Calu3 (cell line): ENCODE results near the gene MALRD1. TPM values are rescaled to one million over a fixed set of nuclear protein-coding genes. Genes with fewer than 3 reads are reported as not detected.

Experiments
- BruUV-seq: library from RNA; stranded (reverse); fragments of 400-500 nt; replicated peaks from 2 replicates; lab custom pipeline; 2021; lab: Mats Ljungman, UMichigan
- CTCF ChIA-PET: fragments of 300-600 bp; sonication (Branson Sonifier 250); formaldehyde crosslinking; loops from one replicate; lab custom pipeline; 2022; ENCODE audit warnings: antibody characterized with exemption; lab: Charles Lee
- DNase-seq: peaks from one replicate; pipeline ENCODE4 v3.0.0; 2022
- H3K27ac Mint-ChIP-seq: one replicate; pipeline ENCODE4 v1.8.0; 2022; ENCODE audit warnings: mixed read lengths; ENCODE audit not compliant: unreplicated experiment
- H3K27me3 Mint-ChIP-seq: one replicate; pipeline ENCODE4 v1.8.0; 2022; ENCODE audit warnings: mixed read lengths; ENCODE audit not compliant: unreplicated experiment
- H3K36me3 Mint-ChIP-seq: one replicate; pipeline ENCODE4 v1.8.0; 2022; ENCODE audit warnings: mild to moderate bottlenecking, moderate library complexity, mixed read lengths; ENCODE audit not compliant: insufficient read depth, unreplicated experiment
- H3K4me1 Mint-ChIP-seq: one replicate; pipeline ENCODE4 v1.8.0; 2022; ENCODE audit warnings: mild to moderate bottlenecking, low read depth, mixed read lengths; ENCODE audit not compliant: unreplicated experiment
- H3K4me3 Mint-ChIP-seq: one replicate; pipeline ENCODE4 v1.8.0; 2022; ENCODE audit warnings: mild to moderate bottlenecking, low read depth, moderate library complexity, mixed read lengths; ENCODE audit not compliant: unreplicated experiment
- H3K9me3 Mint-ChIP-seq: one replicate; pipeline ENCODE4 v1.8.0; 2022; ENCODE audit warnings: low read depth, mixed read lengths; ENCODE audit not compliant: unreplicated experiment
- intact Hi-C: fragments of 100-400 bp; cut with micrococcal nuclease; formaldehyde crosslinking; loops from one replicate; pipeline ENCODE4 v1.10.0; 2022; ENCODE audit not compliant: unreplicated experiment
- total RNA-seq: library from RNA; stranded (reverse); gene quantifications from 2 replicates; pipeline ENCODE4 v1.2.3, GENCODE V29; 2022
- TF ChIP-seq, protein P1 (sequence below): fragments of 200-600 bp; IDR thresholded peaks from one replicate; pipeline ENCODE4 v1.8.0; 2022; ENCODE audit warnings: antibody characterized with exemption; ENCODE audit not compliant: unreplicated experiment

The MALRD1 gene
- total RNA-seq, 1 experiment from 2014 or later = not detected

DNA sequence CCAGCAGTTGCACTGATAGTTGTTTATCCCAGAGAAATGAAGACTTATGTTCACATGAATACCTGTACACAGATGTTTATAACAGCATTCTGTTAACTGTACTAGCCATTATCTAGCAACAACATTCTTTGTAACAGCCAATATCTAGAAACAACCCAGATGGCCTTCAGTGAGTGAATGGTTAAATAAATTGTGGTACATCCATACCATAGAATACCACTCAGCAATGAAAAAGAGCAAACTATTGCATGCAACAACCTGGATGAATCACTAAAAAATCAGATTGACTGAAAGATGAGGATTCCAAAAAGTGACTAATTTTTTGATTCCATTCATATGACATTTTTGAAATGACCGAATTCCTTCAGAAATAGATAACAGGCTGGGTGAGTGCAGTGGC lies 360.3 kb downstream of the MALRD1 start:
- H3K4me3 Mint-ChIP-seq = no peak overlapping the region
- H3K27me3 Mint-ChIP-seq = no peaks in the 10 kb centered on the region
- no peaks in the 10 kb centered on the region for H3K36me3 Mint-ChIP-seq
- no TSS peak for BruUV-seq
- DNase-seq = no peak
- intact Hi-C loops = no loop called here
- no peak overlapping the region for H3K27ac Mint-ChIP-seq
- no peaks in the 10 kb centered on the region for H3K4me1 Mint-ChIP-seq
- TF ChIP-seq, protein P1, sequence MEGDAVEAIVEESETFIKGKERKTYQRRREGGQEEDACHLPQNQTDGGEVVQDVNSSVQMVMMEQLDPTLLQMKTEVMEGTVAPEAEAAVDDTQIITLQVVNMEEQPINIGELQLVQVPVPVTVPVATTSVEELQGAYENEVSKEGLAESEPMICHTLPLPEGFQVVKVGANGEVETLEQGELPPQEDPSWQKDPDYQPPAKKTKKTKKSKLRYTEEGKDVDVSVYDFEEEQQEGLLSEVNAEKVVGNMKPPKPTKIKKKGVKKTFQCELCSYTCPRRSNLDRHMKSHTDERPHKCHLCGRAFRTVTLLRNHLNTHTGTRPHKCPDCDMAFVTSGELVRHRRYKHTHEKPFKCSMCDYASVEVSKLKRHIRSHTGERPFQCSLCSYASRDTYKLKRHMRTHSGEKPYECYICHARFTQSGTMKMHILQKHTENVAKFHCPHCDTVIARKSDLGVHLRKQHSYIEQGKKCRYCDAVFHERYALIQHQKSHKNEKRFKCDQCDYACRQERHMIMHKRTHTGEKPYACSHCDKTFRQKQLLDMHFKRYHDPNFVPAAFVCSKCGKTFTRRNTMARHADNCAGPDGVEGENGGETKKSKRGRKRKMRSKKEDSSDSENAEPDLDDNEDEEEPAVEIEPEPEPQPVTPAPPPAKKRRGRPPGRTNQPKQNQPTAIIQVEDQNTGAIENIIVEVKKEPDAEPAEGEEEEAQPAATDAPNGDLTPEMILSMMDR = no peak
- peaks cover 7% of the 10 kb centered on the region for H3K9me3 Mint-ChIP-seq
- CTCF ChIA-PET = no interaction called here

DNA sequence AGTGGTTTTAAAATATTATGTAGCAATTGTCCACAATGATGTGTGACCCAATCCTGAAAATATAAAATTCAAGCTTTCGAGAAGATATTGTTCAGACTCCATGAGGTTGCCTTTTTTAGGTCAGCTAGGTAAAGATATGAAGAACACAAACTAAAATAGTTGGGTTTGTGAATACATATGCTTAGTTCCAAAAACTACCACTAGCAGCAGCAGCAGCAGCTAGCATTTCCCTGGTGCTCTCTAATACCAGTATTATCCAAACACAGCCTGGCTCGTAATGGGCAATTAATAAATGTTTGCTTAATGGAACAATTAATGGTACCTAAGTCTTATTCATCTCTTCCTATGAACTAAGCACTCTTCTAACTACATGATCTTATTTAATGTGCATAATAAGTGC lies 362.5 kb downstream of the MALRD1 start:
- Mint-ChIP-seq H3K9me3 (peaks cover 6% of the 10 kb centered on the region), H3K27ac (no peak overlapping the region), H3K4me1 (no peaks in the 10 kb centered on the region), H3K27me3 (no peaks in the 10 kb centered on the region), H3K36me3 (no peaks in the 10 kb centered on the region), H3K4me3 (no peak overlapping the region)
- CTCF ChIA-PET = interaction anchor here (0.7 kb wide), 1 partner anchor 1515 kb away, joined by 4 read pairs; no protein-coding TSS in a partner anchor
- no peak for DNase-seq
- BruUV-seq = no TSS peak
- intact Hi-C loops = loop anchor here (5.0 kb wide), 1 partner anchor 376 kb away; no protein-coding TSS in a partner anchor
- TF ChIP-seq, protein P1 = no peak

DNA sequence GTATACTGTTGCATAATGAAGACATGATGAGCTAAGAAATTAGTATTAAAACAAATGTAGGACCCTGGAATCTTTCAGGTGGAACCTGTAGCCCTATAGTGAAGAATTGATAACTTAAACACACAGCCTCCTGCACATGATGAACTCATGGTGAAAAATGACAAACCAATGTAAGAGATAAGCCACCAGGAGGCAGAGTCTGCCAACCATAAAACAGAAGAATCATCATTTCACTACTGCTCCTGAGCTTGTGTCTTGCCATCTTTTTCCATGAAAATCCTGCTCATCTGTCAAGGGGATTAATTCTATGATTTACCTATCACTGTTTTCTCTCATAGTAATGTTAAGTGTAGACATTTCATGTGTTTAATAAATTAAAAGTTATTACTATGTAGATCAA lies 363.9 kb downstream of the MALRD1 start:
- Mint-ChIP-seq H3K36me3 (no peaks in the 10 kb centered on the region), H3K4me3 (no peak overlapping the region), H3K4me1 (no peaks in the 10 kb centered on the region), H3K27ac (no peak overlapping the region), H3K27me3 (no peaks in the 10 kb centered on the region), H3K9me3 (peaks cover 3% of the 10 kb centered on the region)
- CTCF ChIA-PET = no interaction called here
- TF ChIP-seq, protein P1 = no peak
- DNase-seq = no peak
- intact Hi-C loops = loop anchor here (5.0 kb wide), 1 partner anchor 375 kb away; no protein-coding TSS in a partner anchor
- no TSS peak for BruUV-seq

DNA sequence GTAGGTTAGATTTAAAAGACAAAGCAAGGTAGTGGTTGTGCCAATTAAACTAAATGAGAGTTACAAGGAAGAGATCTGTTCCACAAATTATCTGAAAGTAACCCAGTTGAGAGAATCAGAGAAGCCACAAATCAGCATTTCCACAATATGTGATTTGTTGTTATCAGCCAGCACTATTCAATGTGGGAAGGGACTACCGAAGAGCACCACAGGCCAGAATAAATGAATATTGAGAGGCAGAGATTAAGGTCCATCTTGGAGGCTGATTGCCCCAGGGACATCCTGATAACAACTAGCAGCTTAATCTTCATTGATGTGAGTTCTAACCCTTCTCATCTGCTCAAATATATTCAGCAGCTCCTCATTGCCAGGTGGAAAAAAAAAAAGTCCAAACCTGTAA lies 367.6 kb downstream of the MALRD1 start:
- H3K27ac Mint-ChIP-seq = no peak overlapping the region
- no peak overlapping the region for H3K4me3 Mint-ChIP-seq
- no peaks in the 10 kb centered on the region for H3K27me3 Mint-ChIP-seq
- intact Hi-C loops = no loop called here
- H3K4me1 Mint-ChIP-seq = no peaks in the 10 kb centered on the region
- peaks cover 7% of the 10 kb centered on the region for H3K9me3 Mint-ChIP-seq
- TF ChIP-seq, protein P1 = no peak
- CTCF ChIA-PET = no interaction called here
- H3K36me3 Mint-ChIP-seq = no peaks in the 10 kb centered on the region
- DNase-seq = no peak
- no TSS peak for BruUV-seq
